Activated CD8-positive, alpha-beta memory T cell treated with anti-CD3 and anti-CD28 coated beads, Interleukin-2, amount 50 U/mL, for 4 hours (primary cell): ENCODE measurements around the gene PPP6R1.

ENCODE experiments used
- DNase-seq: peaks from one replicate; pipeline ENCODE4 v3.0.0-alpha.2; 2020

Gene PPP6R1

DNA sequence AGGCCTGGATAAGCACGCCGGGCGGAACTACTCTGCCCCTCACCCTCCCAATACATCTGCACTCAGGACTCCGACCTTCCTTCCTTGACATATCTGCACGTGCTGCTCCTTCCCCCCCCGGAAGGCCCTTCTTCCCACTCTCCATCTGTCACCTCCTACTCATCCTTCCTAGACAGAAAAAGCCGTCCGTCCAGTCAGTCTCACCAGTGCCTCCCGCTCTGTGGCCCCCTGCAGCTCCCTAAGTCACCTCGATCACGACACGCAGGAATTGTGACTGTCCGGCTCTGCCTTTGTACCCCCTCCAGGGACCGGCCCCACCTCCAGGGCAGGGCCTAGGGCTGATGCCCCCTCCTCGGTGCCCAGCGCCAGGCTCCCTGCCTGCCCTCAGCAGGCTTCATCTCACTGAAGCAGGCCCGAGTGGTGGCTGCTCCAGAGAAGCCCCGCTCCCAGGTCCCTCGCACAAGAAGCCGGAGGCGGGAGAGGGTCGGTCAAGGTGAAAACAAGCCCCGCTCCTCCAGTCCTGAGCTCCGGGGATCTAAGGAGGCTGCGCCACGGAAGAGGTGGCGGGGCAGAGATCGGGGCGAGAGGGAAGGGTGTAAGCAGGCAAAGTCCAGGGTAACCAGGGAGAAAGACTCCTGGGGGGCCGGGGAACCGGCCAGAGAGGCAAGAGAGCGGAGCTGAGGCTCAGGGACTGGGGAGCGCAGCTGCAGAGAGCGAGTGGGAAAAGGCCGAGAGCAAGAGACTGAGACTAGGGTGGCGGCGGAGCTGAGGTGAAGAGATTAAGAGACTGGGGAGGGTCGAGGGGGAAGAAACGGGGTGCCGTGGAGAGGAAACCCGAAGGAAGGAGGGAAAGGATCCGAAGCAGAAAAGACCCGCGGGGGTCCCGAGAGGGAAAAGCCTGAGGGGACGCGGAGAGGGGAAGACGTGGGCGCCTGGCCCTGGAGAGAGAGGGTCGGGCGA, 1.1 kb downstream of the PPP6R1 start:
- no peak for DNase-seq

GRCh38 chr19:55256562-55257460, 2.0 kb downstream of the PPP6R1 start:
- no peak for DNase-seq

GRCh38 chr19:55255618-55256423, 3.0 kb downstream of the PPP6R1 start:
- DNase-seq, result peak; percentile 57

GRCh38 chr19:55254625-55254977, 4.2 kb downstream of the PPP6R1 start:
- DNase-seq, result no peak

GRCh38 chr19:55253842-55254624, 4.8 kb downstream of the PPP6R1 start:
- peak; percentile 62 for DNase-seq

DNA sequence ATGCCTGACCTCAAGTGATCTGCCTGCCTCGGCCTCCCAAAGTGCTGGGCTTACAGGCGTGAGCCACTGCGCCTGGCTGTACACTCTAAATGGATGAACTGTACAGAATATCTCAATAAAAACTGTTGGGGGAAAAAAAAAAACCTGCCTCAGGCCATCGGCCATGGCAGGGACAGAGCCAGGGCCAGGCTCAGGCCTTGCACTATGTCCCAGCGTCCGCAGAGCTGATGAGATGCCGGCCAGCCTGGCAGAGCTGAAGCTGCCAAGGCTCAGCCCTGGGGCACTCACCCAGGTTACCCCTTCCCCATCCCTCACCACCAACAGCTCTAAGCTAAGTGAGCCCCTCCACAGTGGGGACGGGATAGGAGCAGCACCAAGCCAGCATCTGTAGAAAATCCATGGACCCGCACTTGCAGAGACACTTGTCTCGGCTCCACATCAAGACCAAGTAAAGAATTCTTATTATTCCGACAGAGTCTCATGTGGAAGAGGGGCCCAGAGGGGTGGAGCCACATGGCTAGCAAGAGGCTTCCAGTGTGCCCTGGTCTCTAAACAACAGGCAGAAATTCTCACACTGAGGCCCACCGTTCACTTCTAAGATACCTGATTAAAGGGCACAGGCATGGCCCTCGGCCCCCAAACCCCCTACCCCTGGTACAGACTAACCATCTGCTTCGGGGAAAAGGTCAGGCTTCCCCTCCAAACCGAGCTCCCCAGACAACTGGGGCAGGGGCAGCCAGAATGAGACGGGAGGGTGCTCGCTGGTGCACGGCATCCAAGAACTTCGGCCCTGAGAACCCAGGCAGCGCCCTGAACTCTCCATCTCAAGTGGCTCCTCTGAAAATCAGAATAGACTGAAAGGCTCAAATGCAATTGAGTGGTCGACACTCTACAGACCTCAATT, 5.8 kb downstream of the PPP6R1 start:
- DNase-seq, result no peak

DNA sequence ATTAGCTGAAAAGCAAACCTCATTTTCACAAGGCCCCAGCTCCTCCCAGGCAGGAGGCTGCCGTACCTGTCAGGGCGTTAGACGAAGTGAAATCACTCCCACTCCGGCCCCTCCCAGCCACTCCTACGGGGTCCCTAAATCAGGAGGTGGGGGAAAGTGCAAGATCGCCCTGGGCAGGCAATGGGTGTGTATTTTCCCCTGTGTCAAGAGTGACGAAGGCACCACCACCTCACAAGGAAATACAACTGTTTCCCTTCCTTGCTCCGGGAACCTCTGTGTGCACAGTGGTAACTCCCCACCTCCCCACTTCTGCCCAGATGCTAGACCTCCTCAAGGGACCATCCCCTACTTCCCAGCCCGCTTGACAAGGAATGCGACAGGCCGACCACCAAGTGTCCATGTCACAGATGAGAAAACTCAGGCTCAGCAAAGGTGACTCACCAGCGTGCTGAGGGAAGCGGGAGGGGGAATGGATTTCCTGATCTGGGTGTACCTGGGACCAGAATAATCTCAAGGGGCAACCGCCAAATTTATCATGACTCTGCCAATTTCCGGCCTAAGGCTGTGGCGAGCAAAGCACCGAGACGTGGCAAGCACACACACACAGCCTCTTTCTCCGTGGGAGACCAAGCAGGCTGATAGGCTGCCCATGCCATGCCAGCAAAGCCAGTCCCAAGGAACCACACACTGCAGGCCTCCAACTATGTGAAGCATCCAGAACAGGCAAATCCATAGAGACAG, 7.3 kb downstream of the PPP6R1 start:
- DNase-seq, result peak; percentile 44

DNA sequence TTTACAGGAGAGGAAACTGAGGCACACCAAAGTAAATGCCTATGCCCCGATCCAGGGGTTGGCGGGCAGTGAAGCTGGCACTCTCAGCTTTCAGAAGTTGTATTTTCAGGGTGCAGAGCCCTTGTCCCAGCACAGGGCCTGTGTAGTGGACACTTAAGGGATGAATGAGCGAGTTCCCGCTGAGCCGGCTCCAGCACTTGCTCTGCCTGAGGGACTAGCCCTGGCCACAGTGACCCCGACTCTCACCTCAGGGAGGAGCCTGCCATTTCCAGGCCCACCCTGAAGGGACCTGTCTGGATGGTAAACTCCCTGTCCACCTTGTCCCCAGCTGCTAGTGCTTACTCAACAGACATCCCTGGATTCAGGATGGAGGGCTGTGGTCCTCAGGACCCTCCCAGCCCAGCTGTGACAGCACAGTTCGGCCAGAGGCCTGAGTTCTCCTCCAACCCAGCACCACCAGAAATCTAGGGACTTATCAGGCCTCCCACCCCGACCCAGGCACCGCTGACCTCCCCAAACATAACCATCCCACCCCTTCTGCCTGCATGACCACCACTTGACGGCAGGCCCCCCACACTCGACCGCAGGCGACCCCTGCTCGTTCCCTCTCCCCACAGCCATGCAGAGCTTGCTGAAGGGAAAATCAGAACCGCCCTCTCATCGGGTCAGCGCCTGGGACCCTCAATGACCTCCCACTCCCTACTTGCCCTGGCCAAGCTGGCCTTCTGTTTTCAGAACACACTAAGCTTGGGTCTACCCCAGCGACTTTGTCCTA, 8.4 kb downstream of the PPP6R1 start:
- DNase-seq, result no peak

- no peak for DNase-seq
Observed at GRCh38 chr19:55249841-55250240, 9.0 kb downstream of the PPP6R1 start.

DNA sequence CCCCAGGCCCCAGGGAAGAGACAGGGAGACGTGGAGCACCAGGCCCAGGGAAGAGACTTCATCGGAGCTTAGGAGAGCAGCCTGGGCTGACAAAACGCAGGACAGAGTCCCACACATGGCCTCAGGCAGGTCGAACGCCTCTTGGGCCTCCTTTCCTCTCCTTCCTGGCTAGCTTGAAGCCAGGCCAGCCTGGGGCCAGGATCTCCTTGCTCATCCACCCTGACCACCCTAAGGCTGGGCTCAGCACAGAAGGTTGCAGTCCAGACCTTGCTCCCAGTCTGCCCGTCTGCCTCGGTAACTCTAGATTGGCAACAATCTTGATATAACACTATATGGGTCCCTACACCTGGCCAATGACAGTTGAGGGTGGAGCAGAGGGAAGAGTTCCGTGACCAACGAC, 10.1 kb downstream of the PPP6R1 start:
- DNase-seq, result no peak

DNA sequence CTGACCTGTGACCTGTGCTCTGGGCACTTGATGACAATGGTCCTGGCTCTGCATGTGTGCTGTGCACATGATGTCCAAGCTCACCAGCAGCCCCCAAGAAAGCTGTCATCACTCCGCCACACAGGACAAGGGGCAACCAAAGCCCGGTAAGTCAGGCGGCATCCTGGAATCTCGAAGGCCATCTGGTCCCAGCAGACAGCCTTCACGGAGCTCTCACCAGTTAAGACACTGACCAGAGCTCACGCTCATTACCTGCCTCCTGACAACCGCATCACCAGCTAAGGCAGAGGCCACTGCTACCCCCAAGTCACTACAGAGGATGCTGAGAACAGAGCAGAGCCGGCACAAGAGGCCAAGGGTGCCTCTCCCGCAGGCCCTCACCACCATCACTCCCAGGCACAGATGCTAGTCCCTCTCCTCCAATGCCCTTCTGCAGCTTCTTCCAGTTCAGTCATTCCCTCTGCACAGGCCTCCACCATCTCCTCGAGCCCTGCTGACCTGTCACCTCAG, 10.6 kb downstream of the PPP6R1 start:
- no peak for DNase-seq

DNA sequence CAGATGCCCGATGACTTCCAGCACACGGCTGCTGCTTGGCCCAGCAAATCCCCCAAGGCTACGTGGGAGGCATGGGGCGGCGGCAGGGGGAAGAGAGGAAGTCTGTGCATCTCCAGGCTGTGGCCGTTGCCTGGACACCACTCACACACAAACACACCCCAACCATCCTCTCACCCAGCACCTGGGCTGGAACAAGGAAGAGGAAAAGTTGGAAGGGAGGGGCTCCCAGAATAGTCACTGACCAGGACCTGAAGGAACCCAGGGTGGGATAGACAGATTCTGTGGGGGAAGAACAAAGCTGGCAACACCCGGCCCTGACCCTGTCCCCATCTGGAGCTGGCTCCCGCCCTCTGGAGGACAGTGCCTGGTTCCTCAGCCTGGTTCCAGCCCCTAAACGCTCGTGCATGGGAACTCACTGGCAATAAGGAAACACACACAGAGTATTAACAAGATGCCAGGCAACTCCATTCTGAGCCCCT, 11.2 kb downstream of the PPP6R1 start:
- no peak for DNase-seq

- DNase-seq, result no peak
Observed at GRCh38 chr19:55246462-55247451, 12.1 kb downstream of the PPP6R1 start.

GRCh38 chr19:55245236-55245904, 13.4 kb downstream of the PPP6R1 start:
- DNase-seq, result no peak

GRCh38 chr19:55244004-55244680, 14.7 kb downstream of the PPP6R1 start:
- DNase-seq, result no peak

- DNase-seq, result no peak
Observed at GRCh38 chr19:55242517-55242916, 16.3 kb downstream of the PPP6R1 start.
